Activated CD8-positive, alpha-beta memory T cell treated with anti-CD3 and anti-CD28 coated beads, Interleukin-2, amount 50 U/mL, for 24 hours (primary cell): ENCODE data around the gene C2orf49.
A peak's percentile ranks its signal among the peaks of the same experiment; 100 is the strongest.

ENCODE experiments used
- DNase-seq: peaks from one replicate; pipeline ENCODE4 v3.0.0-alpha.2; 2020; ENCODE audit errors: extremely low read depth

Gene C2orf49

DNA sequence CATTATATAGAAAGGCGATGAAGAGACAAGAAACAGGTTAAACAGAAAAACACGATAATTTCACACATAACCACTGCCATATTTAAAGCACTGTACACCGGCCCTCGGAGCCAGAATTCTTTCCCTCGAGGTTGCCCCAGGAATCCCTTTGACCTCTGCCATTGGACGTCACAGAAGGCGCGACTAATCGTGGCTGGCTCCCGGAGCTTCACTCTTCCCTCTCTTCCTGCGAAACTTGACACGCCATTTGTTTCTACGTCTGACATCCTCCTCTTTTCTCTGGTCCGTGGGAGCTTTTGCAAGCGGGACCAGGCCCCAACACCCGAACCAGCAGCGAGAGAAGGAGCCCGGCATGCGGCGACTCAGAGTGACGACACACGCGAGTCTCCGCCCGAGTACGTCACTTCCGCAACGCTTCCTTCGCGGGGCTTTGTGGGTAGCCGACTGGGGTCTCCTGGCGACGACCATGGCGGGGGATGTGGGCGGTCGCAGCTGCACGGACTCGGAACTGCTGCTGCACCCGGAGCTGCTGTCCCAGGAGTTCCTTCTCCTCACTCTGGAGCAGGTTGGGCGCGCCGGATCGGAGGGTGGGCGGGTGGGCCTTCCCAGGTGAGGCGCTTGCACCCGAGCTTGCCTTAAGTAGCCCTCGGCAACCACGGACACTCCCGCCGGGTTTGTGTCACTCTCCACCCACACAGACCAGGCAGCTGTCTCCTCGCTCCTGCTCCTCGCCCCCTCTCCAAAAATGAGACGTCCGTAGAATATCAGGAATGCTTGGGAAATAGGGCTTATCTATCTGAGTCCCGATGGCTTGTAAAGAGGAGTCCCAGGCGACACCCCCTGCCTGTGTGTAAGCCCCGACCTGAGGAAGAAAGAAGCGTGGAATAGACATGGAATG, at the start of gene C2orf49:
C2orf49 (plus strand) TSS at position 419 of the 898 bp plus-strand sequence; CDS start at position 467, 48 bp downstream.
- peak; percentile 70 for DNase-seq

DNA sequence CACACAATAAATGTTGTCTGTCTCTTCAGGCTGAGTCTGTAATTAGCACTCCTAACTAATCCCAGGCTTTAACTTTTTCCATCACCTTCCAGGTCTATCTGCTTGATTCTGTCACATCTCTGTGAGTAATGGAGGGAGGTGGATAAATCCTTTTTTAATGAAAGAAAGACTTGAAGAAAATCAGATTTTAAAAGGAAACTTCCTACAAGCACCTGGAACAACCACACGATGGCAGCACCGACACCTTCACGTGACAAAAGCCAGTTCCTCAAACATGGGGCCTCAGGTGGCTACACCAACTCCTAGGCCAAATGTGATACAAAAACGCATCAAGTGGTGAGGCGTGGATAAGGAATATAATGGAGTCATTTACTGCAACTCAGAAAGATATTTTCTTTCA, 49.6 kb upstream of the C2orf49 start:
- DNase-seq = no peak

DNA sequence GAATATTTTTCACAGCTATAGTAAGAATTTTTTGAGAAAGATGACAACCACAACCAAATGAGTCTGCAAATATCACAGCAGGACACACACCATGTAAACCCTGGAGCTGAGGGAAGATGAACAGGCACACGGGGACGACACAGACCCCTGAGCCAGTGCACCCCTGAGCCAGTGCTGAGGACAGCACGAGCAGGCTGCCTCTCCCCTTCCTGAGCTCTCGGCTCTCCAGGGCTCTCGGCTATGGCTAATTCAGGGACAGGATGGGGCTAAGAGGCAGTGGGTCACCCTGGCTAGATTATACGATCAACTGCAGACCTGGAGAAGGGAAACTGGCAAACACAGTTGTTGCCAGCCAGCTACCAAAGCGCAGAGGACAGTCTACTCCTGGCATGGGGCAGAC, 49.2 kb upstream of the C2orf49 start:
- no peak for DNase-seq

DNA sequence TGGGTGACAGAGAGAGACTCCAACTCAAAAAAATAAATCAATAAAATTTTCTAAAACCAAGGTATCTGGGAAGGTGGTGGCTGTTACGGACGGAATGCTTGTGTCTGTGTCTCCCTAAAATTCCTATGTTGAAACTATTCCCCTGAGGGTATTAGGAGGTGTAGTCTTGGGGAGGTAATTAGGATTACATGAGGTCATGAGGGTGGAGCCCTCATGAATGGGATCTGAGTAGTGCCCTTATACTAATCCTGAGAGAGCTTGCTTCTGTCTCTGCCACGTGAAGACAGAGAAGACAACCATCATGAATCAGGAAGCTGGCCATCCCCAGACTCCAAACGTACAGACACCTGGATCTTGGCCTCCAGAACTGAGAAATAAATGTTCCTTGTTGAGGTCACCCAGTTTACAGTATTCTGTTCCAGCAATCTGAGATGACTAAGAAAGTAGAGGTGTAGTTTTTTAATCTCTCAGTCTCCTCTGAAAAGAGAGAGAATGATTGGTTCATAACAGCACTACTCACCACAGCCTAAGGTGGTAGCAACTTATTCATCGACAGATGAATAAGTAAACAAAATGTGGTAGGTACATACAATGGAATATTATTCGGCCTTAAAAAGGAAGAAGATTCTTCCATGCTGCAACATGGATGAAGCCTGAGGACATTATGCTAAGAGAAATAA, 46.2 kb upstream of the C2orf49 start:
- DNase-seq = no peak

DNA sequence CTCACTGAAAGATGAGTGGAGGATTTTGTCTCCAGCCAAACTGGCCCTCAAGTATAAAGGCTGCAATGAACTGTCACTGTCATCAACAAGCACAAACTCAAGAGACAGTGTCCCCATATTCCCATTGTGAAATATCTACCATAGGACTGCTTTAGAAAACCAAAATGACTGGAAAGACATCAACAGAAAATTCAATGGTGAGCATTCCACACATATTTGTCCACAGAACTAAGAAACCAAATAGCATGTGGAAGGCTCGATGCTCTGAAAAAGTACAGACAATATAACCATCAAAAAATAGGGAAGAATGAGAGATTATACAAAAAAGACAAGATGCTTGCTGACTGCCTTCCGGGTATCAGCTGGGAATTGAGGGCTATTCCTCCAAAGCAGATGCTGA, 45.4 kb upstream of the C2orf49 start:
- no peak for DNase-seq

DNA sequence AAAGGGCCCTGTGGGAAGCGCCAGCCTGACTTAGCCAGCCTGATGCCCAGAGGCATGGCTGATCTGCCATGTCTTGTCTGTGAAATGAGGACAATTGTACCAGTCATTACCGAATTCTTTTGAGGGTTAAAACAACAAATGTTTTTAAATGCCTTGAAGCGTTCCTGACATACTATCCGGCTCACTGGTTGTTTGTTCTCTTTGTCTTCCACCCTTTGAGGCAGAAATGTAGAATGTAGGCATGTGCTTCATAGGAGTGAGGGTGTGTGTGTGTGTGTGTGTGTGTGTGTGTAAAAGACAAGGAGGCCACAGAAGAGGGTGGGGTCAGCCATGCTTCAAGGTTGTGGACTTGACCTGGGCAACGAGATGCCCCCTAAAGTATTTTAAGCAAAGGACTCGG, 43.3 kb upstream of the C2orf49 start:
- DNase-seq = no peak

DNA sequence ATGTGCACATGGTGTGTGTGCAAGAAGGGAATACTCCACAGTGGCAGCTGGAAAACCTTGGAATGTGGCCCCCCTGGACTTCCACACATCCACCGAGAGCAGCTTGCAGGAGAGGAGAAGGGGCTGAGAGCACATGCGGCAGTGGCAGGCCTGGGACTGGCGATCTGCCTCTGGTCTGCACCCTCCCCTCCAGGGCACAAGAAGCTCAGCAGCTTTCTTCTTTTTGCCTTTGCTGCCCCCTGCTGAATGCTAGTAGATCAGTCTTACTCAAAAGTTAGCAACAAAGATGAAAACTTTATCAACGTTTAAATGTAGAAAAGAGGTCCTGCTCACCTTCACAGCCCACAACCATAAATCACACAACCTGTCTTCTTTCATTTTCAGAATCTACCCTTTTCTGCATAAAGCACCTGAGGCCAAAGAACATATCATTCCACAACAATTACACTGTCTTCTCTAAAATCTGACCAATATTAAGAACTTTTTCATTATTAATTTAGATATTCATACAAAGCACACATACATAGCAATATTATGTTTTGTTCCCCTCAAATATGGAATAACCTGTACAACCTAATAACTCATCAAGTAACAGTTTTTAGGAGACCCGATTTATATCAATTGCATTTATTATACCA, 42.4 kb upstream of the C2orf49 start:
- no peak for DNase-seq

DNA sequence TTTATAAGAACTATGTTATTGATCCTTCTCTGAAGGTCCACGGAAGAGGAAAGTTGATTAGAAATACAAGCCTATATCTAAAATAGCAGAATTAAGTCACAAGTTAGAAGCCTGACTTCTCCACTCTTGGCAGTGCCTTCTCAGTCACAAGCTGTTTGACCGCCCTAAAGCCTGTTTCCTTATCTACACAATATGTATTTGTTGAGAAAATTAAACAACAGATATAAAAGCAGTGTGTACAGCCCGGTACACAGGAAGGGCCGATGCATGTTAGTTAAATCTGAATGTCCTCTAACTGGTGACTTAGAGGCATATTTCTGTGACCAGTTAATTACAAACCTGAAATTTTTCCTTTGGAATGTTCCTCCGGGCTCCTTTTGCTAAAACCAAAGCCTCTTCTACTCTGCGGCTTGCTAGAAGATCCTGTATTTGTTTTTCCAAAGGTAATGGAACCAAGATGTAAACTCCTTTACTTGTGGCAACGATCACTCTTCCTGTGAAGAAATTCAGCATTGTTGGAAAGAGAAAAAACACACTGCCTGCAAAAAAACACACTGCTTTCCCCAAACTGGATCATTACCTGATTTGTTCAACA, 41.2 kb upstream of the C2orf49 start:
- DNase-seq = no peak

DNA sequence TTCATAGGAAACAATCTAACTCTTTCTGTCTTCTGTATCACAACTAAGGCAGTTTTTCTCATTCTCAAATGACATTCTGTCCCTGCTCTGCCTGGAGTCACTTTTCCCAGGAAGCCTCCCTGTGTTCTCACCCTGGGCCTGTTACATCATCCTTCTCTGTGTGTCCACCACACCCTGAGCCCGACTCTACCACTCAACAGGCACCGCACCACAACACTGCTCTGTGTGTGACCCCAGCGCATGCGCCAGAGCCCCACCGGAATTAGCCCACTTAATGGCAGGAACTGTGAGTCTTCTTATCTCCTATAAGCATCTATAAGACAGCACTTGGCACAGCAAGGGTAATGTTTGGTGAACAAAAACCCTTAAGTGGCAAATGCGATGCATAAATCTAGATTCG, 40.1 kb upstream of the C2orf49 start:
- DNase-seq = no peak

DNA sequence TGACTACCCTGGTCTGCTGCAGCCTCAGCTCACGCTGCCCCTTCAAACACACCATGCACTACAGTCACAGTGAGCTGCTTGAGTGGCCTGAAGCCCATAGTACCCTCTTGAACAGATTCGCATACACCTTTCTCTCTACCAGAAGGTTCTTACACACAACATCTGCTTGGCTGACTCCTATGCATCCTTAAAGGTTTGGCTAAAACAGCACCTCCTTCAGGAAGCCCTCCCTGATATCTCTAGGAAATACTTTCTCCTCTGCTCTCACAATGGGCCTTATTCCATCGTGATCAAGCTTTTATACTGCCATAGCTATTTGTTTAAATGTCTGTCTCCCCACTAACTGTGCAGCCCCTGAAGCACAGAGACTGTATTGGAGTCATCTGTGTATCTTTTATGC, 39.3 kb upstream of the C2orf49 start:
- no peak for DNase-seq

DNA sequence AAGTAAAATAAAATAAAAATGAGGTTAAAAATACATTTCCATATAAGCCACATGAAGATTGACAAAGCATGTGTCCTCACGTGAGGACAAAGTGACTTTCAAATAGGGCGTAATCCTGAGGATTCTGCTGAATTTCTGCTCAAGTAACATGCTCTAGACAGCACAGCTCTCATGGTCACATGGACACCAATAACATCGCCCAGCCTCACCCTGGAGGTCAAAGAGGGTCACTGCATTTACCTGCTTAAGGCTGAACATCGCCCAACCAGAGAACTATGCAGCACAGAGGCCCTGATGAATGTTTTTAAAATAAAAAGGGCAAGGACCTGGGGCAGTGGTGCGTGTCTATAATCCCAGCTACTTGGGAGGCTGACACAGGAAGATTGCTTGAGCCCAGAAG, 38.0 kb upstream of the C2orf49 start:
- DNase-seq = no peak

DNA sequence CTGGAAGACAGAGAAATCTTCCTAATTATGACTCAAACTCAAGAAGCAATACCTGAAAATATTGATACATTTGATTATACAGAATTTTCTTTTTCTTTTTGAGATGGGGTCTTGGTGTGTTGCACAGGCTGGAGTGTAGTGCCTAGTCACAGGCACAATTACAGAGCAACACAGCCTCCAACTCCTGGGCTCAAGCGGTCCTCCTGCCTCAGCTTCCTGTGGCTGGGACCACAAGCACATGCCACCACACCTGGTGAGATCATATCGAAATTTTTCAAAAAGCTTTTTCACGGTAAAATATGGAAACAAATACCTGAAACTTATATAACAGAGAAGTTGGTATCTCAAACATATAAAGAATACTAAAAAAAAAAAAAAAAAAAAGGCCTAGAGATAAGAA, 35.7 kb upstream of the C2orf49 start:
- DNase-seq = no peak

DNA sequence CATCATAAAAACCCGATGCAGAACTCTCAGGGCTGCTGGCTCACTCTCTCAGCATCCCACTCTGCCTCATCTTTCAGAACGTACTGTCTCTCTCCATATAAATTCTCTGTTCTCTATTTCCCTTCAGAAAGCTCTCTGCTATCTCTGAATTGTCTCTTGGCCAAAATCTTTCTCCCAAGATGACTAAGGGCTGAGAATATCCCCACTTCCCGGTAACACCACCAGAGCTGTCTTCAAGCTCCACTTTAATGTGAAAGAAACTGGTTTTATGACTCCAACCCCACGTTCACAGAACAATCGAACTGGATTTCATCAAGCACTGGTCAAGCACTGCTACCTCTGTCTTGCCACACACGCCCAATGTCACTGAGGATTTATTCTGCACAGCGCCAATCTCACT, 30.2 kb upstream of the C2orf49 start:
- no peak for DNase-seq

DNA sequence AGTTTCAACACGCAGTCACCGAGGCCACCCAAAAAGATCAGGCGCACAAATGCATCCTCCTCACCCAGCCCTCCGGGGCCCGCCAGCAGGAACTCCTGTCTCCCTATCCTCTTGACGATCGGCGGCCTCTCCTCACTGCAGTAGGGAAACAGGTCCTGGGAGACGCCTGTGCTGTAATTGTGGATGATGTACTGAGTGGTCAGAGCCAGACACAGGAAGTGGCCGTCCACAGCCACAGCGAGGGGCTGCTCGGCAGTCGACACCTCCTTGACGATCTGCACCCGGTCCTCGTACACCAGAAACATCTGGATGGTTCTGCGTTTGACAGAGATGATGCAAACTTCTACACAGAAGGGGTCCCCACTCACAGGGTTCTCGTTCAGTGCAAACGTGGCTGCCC, 29.8 kb upstream of the C2orf49 start:
- no peak for DNase-seq

DNA sequence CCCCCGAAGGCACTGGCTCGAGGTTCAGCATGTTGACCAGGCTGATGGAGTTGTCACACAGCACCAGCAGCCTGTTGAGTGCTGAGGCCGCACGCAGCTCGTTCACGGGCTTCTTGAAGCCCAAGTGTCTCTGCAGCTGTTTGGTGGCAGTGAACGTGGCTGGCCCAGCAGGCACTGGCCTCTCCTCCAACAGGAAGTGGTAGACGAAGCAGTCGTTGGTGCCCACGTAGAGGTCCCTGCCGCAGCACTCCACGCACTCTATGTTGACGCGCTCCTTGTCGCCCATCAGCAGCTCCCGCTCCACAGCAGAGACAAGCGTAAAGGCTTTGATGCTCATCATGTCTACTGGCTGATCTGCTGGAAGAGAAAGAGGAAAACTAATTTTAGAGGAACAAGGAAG, 29.4 kb upstream of the C2orf49 start:
- DNase-seq = no peak

DNA sequence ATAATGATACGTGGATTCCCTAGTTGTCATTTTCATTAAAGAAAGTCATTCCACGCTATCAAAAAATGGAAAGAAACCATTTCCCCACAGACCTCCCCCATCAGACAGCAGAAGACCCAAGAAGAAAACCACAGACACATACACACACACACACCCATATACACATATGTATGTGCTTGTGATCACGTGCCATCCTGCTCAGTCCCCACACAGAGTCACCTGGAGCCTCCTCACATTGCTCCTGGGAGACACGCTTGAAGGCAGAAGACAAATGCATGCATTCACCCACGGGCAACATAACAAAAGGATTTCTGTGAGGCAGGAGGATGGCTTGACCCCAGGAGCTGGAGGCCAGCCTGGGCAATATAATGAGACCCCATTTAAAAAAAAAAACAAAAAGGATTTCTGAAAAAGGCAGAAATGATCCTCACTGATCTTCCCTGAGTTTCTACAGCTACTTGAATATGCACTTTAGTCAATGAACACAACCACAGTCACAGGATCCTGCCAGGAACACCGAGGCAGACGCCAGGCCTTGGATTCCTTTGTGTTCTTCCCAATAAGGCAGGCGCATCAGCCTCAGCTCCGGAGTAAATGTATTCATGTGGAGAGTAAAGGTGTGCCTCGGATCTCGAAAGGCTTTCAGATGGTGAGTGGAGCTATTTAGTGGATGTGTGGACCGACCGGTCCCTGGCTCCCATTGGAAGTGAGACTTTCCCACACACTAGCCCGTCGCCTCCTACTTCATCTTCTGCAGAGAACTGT, 28.8 kb upstream of the C2orf49 start:
- no peak for DNase-seq

DNA sequence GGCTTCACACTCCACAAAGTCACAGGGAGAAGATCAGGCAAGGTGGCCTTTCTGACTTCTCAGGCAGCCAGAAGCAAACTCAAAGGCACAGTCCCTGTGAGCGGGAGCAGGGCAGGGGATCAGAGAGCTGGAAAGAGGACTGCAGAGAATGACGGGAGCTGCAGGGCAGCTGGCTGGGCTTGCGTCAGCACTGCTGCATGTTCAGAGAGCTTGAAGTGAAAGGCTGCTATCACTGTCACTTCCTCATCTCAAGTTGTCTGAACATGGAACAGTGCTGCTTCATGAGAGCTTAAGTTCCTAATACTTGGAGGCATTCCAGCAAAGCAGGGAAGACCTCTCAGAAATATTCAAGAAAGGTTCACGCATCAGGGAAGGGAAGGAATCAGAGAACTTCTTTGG, 28.2 kb upstream of the C2orf49 start:
- DNase-seq = no peak

DNA sequence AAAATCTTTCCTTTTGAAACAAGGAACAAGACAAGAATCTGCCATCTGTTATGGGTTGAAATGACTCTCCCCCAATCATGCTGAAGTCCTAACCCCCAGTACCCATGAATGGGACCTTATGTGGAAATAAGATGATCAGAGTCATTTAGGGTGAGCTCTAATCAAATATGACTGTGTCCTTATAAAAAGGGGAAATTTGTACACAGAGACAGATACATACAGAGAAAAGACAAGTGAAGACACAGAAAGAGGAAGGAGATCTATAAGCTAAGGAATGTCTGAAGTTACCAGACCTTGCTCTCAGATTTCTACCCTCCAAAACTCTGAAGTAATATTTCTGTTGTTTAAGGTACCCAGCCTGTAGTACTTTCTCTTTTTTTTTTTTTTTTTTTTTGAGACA, 23.5 kb upstream of the C2orf49 start:
- DNase-seq = no peak

DNA sequence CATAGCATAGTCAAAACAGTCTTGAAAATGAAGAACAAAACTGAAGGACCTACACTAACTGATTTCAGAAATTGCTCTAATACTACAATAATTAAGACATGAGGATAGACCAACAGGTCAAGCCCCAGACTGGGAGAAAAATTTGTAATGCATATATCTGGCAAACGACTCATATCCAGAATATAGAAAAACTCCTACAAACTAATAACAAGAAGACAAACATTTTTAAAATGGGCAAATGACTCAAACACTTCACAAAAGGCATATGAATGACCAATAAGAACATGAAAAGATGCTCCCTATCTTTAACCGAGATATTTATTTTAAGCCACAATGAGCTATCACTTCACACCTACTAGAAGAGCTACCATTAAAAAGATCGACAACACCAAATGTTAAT, 22.0 kb upstream of the C2orf49 start:
- DNase-seq = no peak

DNA sequence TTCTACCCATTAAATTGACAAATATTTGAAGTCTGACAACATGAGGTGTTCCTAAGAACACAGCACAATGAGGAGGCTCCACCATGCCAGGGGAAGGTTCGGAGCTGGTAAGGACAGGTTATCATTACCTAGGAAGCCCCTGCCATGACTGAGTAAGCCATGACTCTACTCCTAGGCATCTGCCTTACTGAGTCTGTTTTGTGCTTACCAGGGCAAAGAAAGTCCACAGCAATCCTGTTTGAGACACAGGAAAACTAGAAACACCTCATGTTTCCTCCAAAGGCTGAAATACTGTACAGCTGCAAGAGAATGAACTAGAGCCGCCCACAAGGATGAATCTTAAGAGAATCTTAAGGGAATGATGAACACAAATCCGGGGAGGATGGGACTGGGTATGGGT, 19.4 kb upstream of the C2orf49 start:
- DNase-seq = no peak

DNA sequence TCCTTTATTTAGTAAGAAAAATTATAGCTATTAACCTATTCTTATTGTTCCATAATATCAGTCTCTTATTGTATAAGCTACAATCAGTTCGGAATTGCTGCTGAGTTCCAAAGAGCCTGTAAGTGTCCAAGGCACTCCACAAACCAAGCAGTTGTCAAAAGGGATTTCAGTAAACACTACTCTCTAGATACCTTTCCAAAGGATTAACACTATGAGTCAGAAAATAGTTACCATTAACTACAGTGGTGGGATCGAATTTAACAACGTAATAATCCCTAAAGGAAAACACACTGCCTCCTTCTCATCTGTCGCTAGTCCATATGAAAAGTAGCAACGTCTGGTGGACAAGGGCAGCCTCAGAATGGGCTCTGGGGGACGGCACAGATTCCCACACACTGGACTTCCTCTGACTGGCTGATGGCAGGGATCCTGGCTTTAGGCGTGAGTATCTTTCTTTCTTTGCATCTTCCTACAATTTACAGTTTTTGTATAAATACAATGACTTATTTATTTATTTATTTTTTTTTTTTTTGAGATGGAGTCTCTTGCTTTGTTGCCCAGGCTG, 16.6 kb upstream of the C2orf49 start:
- DNase-seq = no peak
